Measurements from ENCODE around the gene INF2. TPM values are rescaled to one million over a fixed set of nuclear protein-coding genes. Genes with fewer than 3 reads are reported as not detected.

The INF2 gene
- total RNA-seq, 2 donors from 2014 or later = 21.9 to 43.5 TPM

GRCh38 chr14:104757238-104757585 lies 67.8 kb downstream of the INF2 start:
- Histone ChIP-seq H3K4me1 (peaks cover 0 to 22% of the 10 kb centered on the region in 2 donors), H3K36me3 (peaks cover 45% of the 10 kb centered on the region), H3K9me3 (no peaks in the 10 kb centered on the region), H3K4me3 (no peak overlapping the region), H3K27me3 (no peaks in the 10 kb centered on the region), H3K27ac (no peak overlapping the region)
- DNase-seq (ENCODE audit: low spot score) = no peak
- no peak for TF ChIP-seq CTCF (IDR thresholded peaks at IDR 0.05)

- DNase-seq (ENCODE audit: low spot score) = no peak
- H3K27ac ChIP-seq = no peak overlapping the region
- H3K36me3 ChIP-seq = peaks cover 47% of the 10 kb centered on the region
- no peak overlapping the region for H3K4me3 ChIP-seq
- no peak for TF ChIP-seq CTCF (IDR thresholded peaks at IDR 0.05)
- H3K27me3 ChIP-seq = no peaks in the 10 kb centered on the region
- H3K9me3 ChIP-seq = no peaks in the 10 kb centered on the region
- peaks cover 0 to 20% of the 10 kb centered on the region in 2 donors for H3K4me1 ChIP-seq
Measured at GRCh38 chr14:104757681-104758392, 68.4 kb downstream of the INF2 start.

- TF ChIP-seq CTCF (IDR thresholded peaks at IDR 0.05) = no peak
- H3K27ac ChIP-seq = no peak overlapping the region
- no peaks in the 10 kb centered on the region for H3K27me3 ChIP-seq
- H3K36me3 ChIP-seq = peaks cover 47% of the 10 kb centered on the region
- DNase-seq (ENCODE audit: low spot score) = no peak
- no peaks in the 10 kb centered on the region for H3K9me3 ChIP-seq
- peaks cover 0 to 12% of the 10 kb centered on the region in 2 donors for H3K4me1 ChIP-seq
- H3K4me3 ChIP-seq = no peak overlapping the region
Measured at GRCh38 chr14:104758981-104759969, 69.9 kb downstream of the INF2 start.

GRCh38 chr14:104765517-104765916 lies 76.1 kb downstream of the INF2 start:
- Histone ChIP-seq H3K27me3 (no peaks in the 10 kb centered on the region), H3K36me3 (peaks cover 7% of the 10 kb centered on the region), H3K4me3 (no peak overlapping the region), H3K4me1 (peaks cover 0 to 11% of the 10 kb centered on the region in 2 donors), H3K27ac (no peak overlapping the region), H3K9me3 (no peaks in the 10 kb centered on the region)
- DNase-seq (ENCODE audit: low spot score) = no peak
- TF ChIP-seq CTCF (IDR thresholded peaks at IDR 0.05) = no peak

GRCh38 chr14:104766256-104766862 lies 76.9 kb downstream of the INF2 start:
- H3K4me3 ChIP-seq = no peak overlapping the region
- TF ChIP-seq CTCF (IDR thresholded peaks at IDR 0.05) = no peak
- no peak for DNase-seq (ENCODE audit: low spot score)

More at GRCh38 chr14:104766256-104766862, 76.9 kb downstream of the INF2 start:
- Histone ChIP-seq H3K27me3 (no peaks in the 10 kb centered on the region), H3K36me3 (peaks cover 14% of the 10 kb centered on the region), H3K9me3 (peaks cover 0 to 5% of the 10 kb centered on the region in 2 donors), H3K27ac (no peak overlapping the region), H3K4me1 (peaks cover 0 to 11% of the 10 kb centered on the region in 2 donors)
